ENCODE data around the gene PRMT9. TPM values are rescaled to one million over a fixed set of nuclear protein-coding genes. Genes with fewer than 3 reads are reported as not detected.

Gene PRMT9
- total RNA-seq, 4 donors from 2014 or later, result 22.9 to 28.3 (median 26.2) TPM

GRCh38 chr4:147594107-147594506, 89.9 kb downstream of the PRMT9 start:
- H3K4me3 ChIP-seq (replicated peaks in 1 of 3), result no peak overlapping the region
- intact Hi-C loops (cut with DNase I), result loop anchor here (5.0 to 10.0 kb wide), 2 partner anchors 77 to 271 kb away; no protein-coding TSS in a partner anchor
- H3K27me3 ChIP-seq, result no peaks in the 10 kb centered on the region
- no peaks in the 10 kb centered on the region for H3K36me3 ChIP-seq
- H3K27ac ChIP-seq, result no peak overlapping the region
- peaks cover 6 to 34% of the 10 kb centered on the region in 2 donors for H3K4me1 ChIP-seq
- peak in 1 of 2 donors; percentile 8 for DNase-seq
- no peak for TF ChIP-seq POLR2A (IDR thresholded peaks at IDR 0.05)
- no peak for TF ChIP-seq CTCF (IDR thresholded peaks at IDR 0.05)
- 62 to 83% methylated on average over 5 of the region's 5 CpGs for WGBS, 2 donors
- H3K9me3 ChIP-seq, result no peaks in the 10 kb centered on the region

GRCh38 chr4:147591106-147591505, 92.9 kb downstream of the PRMT9 start:
- Histone ChIP-seq H3K9me3 (no peaks in the 10 kb centered on the region), H3K27me3 (no peaks in the 10 kb centered on the region), H3K4me1 (peaks cover 0 to 12% of the 10 kb centered on the region in 2 donors), H3K36me3 (no peaks in the 10 kb centered on the region), H3K27ac (no peak overlapping the region), H3K4me3 (replicated peaks in 1 of 3) (no peak overlapping the region)
- no peak for DNase-seq
- intact Hi-C loops (cut with DNase I), result loop anchor here (5.0 to 10.0 kb wide), 2 partner anchors 74 to 274 kb away; no protein-coding TSS in a partner anchor
- TF ChIP-seq CTCF (IDR thresholded peaks at IDR 0.05), result no peak
- TF ChIP-seq POLR2A (IDR thresholded peaks at IDR 0.05), result no peak

DNA sequence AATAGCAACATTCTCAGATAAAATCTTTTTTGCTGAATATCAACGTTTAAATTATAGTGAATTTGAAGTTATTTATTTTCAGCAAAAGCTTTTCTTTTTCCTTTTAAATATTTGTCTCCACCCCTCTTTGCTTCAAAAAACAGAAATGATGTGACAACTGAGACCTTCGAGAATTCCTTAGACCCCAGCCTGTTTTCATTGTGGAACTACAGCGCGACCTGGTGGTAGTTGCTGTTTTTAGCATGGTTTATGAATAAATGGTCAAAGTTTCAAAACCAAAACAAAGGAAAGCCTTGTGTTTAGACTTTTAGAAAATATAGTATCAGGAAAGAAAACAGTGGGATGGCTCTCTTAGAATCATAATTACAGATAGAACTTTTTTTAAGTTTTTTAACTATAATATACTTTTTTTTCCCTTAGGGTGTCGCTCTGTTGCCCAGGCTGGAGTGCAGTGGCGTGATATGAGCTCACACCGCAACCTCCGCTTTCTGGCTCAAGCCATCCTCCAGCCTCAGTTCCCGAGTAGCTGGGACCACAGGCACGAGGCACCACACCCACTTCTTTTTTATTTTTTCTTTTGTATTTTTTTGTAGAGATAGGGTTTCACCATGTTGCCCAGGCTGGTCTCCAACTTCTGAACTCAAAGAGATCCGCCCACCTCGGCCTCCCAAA, 93.6 kb downstream of the PRMT9 start:
- 48% methylated on average over 12 of the region's 12 CpGs for WGBS, 2 donors
- Histone ChIP-seq H3K9me3 (no peaks in the 10 kb centered on the region), H3K4me1 (peaks cover 0 to 5% of the 10 kb centered on the region in 2 donors), H3K36me3 (no peaks in the 10 kb centered on the region), H3K27me3 (no peaks in the 10 kb centered on the region), H3K27ac (no peak overlapping the region), H3K4me3 (replicated peaks in 1 of 3) (no peak overlapping the region)
- intact Hi-C loops (cut with DNase I), result loop anchor here (5.0 to 10.0 kb wide), 2 partner anchors 73 to 274 kb away; no protein-coding TSS in a partner anchor
- peak; percentile 64 to 77 for DNase-seq
- TF ChIP-seq CTCF (IDR thresholded peaks at IDR 0.05) (peak; percentile 50 to 91 (median 72)), POLR2A (IDR thresholded peaks at IDR 0.05) (no peak)

GRCh38 chr4:147589586-147589985, 94.4 kb downstream of the PRMT9 start:
- no peak for TF ChIP-seq POLR2A (IDR thresholded peaks at IDR 0.05)
- TF ChIP-seq CTCF (IDR thresholded peaks at IDR 0.05), result no peak
- Histone ChIP-seq H3K27ac (no peak overlapping the region), H3K27me3 (no peaks in the 10 kb centered on the region), H3K9me3 (no peaks in the 10 kb centered on the region), H3K4me3 (replicated peaks in 1 of 3) (no peak overlapping the region), H3K4me1 (peaks cover 0 to 5% of the 10 kb centered on the region in 2 donors), H3K36me3 (no peaks in the 10 kb centered on the region)
- DNase-seq, result no peak
- 35 to 40% methylated on average over 1 of the region's 1 CpG for WGBS, 2 donors
- intact Hi-C loops (cut with DNase I), result loop anchor here (10.0 kb wide), 1 partner anchor 425 kb away; no protein-coding TSS in a partner anchor

Other genes starting within 250 kb of the PRMT9 start
- gene EDNRA, start 203.1 kb downstream of the PRMT9 start, total RNA-seq, result 1 to 10 TPM; 5.9 to 7.7 (median 6.8) TPM
- 10 to 100 TPM; 69.6 to 98.5 (median 82.5) TPM for gene TMEM184C, start 66.8 kb downstream of the PRMT9 start, total RNA-seq
- 10 to 100 TPM; 39.5 to 78.4 (median 42.0) TPM for gene ARHGAP10, start 47.9 kb upstream of the PRMT9 start, total RNA-seq